ENCODE results near the gene AMOTL1.

- TF ChIP-seq EZH2 (IDR thresholded peaks at IDR 0.05) (no peak), POLR2AphosphoS5 (IDR thresholded peaks at IDR 0.05; ENCODE audit: borderline replicate concordance, low read depth, low read length) (no peak), FOXP2 (optimal IDR thresholded peaks at IDR 0.05; ENCODE audit: control extremely low read depth, extremely low read length, insufficient read depth) (no peak)
Measured at GRCh38 chr11:94740083-94741021, 27.8 kb upstream of the AMOTL1 start.

All from SK-N-MC (cell line).